Nucleus accumbens (tissue), 56 donors: ENCODE measurements around the gene VPS50.
"Not testable (repeated sequence)": the region's sequence is repeated elsewhere in the genome, so short reads cannot be mapped to it uniquely, and the experiment has no call there.

ENCODE experiments used
- DNase-seq, 56 donors: peaks; one replicate each; lab custom pipeline; 2025; lab: John Stamatoyannopoulos, UW

The VPS50 gene

DNA sequence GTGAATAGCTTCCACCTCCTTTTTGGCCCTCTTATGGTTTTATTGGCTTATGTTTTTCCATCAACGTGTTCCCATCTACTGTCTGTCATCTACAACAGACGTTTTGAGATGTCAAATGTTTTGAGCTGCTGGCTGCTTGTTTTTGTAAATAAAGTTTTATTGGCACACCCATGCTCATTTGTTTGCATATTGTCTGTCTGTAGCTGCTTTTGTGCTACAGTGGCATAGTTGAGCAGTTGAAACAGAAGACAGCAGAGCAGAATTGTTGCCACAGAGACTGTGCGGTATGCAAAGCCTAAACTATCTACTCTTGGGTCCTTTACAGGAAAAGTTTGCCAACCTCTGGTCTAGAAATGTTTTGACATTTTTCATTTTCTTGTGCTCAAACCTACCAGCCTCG, 88.7 kb downstream of the VPS50 start:
- no peak for DNase-seq

DNA sequence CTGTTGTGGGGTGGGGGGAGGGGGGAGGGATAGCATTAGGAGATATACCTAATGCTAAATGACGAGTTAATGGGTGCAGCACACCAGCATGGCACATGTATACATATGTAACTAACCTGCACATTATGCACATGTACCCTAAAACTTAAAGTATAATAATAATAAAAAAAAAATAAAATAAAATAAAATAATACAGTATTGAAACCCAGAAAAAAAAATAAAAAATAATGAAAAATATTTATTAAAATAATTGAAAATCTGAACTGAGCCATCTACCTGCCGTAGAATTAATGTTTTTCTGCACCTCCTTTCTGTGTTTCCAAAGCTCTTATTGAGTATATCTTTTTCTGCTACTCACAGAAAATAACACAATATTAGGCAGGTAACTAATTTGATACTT, 94.1 kb downstream of the VPS50 start:
- DNase-seq: not testable (repeated sequence)

DNA sequence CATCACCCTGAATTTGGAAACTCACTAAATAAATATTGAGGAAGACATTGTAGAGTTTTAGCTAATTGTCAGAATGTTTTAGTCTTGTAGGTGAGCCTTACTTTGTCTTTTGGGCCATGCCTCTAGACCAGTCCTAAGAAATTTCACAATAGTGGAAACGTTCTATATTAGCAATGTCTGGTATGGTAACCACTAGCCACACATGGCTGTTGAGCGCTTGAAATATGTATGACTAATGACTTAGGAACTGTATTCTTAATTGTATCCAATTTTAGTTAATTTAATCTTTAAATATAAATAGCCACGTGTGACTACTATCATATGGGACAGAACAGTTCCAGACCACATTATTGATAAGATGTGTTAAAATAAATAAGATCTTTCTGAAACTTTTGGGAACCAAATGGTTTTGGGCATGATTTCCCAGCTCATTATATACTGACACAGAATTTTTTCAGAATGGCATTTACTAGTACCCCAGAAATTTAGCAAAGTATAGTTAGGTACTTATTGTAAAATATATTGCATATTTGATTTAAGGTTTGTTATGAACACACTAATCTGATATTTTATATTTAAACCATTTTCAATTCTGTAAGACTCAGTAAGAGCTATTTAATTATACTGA, 95.0 kb downstream of the VPS50 start:
- DNase-seq: no peak

DNA sequence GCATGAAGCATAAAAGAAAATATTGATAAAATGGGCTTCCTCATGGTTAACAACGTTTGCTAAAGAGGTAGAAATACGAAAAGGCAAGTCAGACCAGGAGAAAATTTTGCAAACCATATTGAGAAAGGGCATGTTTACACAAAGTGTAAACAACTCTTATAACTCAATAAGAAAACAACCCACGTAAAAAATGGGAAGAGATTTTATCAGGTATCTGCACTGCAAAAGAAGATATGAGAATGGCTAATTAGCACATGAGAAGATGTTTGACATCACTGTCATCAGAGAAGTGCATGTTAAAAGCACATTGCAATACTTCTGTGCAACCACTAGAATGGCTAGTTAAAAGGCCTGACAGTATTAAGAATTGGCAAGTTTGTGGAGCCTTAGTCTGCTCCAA, 99.5 kb downstream of the VPS50 start:
- DNase-seq: no peak

DNA sequence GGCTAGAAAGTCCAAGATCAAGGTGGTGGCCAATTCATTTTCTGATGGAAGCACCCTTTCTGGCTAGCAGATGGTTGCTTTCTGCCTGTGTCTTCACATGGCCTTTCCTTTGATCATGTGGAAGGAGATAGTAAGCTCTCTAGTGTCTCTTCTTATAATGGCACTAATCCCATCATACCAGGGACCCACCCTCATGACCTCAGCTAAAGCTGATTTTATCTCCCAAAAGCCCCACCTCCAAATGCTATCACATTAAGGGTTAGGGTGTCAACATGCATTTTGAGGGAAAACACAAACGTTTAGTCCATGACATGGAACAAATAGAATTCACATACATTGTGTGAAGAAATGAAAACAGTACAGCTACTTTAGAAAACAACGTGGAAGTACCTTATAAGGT, 100.0 kb downstream of the VPS50 start:
- DNase-seq: no peak

DNA sequence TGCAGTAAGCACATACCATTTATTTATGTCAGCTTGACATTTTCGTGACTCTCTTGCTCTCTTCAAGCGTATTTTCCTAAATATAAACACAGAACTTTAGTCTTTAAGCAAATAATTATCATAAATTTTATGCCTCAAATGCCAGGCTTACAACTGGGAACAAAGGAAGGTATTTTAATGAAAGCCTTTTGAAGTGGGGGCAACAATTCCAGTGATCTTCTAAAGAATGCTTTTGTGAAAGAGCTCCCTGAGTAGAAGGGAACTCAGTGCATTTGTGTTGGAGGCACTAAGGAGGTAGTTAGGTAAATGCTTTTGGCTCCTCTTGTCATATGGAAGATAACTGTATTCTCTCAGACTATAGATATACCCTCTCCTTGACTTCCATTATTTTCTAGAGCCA, 104.9 kb downstream of the VPS50 start:
- no peak for DNase-seq

DNA sequence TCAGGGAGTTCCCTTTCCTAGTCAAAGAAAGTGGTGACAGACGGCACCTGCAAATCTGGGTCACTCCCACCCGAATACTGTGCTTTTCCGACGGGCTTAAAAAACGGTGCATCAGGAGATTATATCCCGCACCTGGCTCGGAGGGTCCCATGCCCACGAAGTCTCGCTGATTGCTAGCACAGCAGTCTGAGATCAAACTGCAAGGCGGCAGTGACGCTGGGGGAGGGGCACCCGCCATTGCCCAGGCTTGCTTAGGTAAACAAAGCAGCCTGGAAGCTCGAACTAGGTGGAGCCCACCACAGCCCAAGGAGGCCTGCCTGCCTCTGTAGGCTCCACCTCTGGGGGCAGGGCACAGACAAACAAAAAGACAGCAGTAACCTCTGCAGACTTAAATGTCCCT, 110.0 kb downstream of the VPS50 start:
- DNase-seq: not testable (repeated sequence)

DNA sequence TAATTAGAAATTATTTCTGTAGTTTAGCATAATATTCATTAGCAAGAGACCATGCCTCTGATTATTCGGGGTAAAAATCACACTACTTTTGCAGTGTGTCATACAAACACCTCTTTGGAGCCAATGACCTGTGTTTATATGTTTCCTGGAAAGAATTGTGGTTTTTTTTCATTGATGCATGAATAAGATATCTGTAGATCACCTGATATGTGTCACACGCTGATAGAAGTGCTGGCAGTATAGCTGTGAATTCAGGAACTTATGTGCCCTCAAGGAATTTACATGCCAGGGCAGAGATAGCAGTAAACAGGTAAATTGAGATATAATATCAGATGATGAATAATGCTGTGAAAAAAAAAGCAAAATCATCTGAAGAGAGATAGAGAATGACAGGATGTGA, 118.2 kb downstream of the VPS50 start:
- no peak for DNase-seq

DNA sequence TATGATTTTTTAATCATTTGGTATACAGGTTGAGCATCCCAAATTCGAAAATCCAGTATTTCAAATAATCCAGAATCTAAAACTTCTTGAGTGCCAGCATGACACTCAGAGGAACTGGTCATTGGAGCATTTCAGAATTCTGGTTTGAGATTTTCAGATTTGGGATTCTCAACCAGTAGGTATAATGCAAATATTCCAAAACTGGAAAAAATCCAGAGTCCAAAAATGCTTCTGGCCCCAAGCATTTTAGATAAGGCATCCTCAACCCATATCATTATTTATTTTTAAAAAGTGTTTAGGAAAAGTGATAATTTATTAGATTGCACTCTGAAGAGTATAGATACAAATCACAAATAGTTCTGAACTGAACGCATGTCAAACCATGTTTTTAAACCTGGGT, 120.7 kb downstream of the VPS50 start:
- no peak for DNase-seq

DNA sequence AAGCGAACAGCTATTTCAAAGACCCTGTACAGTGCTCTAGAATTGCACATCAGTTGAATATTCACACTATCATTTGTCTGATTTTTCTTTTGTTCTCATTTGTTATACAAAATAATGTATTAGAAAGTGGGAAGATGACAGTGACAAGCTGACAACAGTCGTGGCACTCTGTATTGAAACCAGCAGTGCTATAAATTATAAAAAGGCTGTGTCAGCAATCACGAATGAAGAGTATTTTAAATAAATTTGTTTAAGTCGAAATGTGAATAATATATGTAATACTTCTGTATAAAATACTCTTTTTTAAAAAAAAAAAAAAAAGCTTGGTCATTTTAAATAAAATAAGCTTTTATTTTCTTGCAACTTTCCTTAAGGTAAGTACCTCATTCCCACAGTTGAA, 122.6 kb downstream of the VPS50 start:
- DNase-seq: no peak

DNA sequence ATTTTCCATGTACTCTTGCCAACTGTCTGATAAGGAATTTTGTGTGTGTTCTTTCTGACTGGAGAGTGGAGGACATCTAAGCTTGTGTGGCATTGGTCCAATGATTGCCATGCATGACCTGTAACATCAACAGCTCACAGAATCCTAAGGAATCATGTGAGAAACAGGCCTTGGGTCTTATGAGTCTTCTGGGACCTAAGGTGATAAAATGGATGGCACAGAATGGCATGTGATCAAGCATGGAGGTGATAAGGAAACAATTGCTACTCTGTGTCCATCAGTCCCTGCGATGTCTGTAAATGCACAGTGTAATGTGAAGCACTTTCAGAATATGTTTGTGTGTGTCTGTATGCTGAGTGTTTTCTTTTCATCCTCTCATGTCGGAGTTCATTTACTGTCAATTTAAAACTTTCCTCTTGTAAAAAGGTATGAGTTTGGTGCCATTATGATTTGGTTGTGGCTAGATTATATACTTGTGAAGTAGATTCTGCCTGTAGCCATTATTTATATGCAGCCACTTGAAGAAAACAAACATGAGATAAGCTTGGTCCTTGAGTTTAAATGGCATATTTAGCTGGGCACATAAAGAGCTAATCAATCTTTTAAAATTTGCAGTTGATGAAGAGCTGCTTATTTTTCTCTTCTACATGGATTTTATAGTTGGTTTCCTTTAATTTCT, 127.5 kb downstream of the VPS50 start:
- DNase-seq: no peak

DNA sequence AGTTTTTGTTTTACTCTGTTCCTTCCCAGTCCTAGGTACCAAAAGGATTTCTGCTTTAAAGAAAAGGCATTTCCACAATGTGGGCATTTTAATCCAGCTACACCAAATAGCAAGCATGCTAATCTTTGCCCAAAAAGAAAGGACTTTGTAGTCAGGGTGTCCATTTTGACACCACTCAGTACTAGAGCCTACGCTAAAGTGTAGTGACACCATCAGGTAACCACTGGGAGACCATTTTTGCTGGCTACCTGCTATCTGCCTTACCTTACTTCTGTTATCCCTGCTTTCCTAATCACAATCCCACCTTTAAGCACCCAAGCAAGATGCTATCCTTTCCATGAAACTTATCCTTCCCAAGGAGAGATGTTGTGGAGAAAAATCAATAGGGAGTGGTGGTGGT, 129.7 kb downstream of the VPS50 start:
- no peak for DNase-seq

DNA sequence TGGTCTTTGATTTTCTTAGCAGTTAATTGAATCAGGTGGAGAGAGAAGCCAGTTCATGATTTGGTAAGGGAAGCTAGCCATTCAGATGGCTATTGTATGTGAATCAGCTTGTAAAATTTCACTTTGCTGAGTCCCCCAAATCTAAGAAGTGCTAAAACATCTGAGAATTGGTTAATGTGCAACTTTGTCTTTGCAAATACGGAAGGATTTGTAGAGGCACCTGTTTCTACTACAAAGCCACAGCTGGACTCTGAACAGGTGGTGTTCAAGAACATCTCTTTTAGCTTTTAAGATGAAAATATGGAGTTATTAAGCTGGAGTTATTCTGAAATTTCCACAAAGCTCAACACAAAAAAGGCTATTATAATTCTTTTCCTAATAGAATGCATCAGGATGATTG, 132.6 kb downstream of the VPS50 start:
- DNase-seq: no peak

DNA sequence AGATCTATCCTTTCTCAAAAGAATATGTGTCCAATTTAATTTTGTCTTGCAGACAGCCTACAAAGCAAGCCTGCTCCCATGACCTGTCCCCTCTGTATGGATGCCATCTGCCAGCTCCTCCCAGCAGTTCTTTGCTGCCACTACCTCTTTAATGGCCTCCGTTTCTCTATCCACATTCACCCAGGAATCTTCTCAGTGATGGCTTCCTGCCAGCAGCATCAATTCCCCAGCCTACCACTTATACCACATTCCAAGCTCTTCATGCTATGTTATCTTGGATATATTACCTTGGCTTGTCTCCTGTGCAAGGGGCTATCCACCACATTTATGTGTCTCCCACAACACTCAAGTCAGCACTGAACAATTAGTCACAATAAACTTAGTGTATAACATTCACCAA, 133.2 kb downstream of the VPS50 start:
- DNase-seq: no peak

DNA sequence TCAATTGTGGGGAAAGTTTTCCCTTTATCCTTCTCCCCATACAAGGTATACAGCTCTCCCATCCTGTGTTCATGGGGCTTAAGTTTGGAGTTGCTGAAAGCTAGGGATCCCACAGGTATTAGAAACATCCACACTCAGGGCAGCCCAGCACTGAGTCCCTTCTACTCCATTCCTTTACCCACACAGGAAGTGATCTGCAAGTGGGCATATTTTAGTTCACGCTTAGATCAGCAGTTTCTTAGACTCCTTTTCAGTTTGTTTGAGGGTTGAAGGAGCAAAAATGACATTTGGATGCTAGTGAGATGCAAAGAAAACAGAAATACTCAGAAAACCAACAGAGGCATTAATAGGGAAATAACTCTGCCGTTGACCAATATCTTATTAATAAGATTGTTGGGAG, 134.7 kb downstream of the VPS50 start:
- DNase-seq: no peak

DNA sequence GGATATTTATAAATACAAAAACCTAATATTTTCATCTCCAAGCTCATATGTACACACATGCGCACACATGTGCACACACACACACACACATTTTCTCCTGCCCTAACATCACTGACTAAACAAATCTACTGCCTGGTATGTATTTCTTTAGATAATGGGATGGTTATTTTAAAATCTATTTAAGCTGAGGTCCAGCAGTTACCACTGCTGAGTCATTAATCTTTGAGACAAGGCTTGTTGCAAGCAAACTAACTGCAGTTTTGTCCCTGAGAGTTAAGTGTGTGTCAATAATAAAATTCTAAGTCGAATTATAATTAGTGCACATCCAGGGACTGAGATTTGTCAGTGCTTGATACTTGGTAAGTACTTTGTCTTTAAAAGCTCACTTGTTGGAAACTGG, 135.1 kb downstream of the VPS50 start:
- DNase-seq: no peak

DNA sequence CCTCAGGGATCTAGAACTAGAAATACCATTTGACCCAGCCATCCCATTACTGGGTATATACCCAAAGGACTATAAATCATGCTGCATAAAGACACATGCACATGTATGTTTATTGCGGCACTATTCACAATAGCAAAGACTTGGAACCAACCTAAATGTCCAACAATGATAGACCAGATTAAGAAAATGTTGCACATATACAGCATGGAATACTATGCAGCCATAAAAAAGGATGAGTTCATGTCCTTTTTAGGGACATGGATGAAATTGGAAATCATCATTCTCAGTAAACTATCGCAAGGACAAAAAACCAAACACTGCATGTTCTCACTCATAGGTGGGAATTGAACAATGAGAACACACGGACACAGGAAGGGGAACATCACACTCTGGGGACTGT, 138.8 kb downstream of the VPS50 start:
- not testable (repeated sequence) for DNase-seq

DNA sequence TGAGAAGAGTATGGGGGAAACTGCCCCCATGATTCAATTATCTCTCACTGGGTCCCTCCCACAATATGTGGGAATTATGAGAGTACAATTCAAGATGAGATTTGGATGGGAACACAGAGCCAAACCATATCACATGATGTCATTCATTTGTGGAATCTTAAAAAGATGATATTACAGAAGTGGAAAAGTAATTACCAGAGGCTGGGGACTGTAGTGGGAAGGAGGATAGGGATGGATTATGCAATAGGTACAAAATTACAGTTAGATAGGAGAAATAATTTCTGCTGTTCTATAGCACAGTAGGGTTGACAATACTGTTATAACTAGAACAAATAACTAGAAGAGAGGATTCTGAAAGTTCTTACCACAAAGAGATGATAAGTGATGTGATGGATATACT, 141.4 kb downstream of the VPS50 start:
- DNase-seq: no peak

DNA sequence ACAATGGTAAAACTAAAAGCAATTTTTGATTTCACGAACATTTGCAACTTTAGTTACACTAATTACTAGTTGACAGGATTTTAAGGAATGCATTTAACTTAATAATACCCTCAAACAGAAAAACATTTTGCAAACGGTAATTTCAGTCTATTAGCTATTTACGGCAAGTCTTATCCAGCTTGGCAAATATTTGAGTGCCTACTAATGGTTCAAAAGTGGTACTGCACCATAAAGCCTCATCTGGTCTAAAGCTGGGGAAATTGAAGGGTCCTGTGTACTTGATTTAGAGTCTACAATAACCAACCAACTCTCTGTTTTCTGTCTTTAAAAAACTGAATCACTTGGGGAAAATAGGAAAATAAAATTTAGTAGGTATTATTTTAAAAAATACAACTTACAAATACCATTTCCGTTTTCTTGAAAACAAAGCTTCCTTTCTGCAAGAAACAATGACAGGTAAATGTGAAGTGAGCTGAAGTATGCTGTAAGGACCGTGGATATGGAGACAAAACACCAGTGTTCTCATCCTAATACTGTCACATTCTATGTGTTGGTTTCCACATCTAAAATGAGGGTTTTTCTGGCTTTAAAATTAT, 142.3 kb downstream of the VPS50 start:
- DNase-seq: no peak

DNA sequence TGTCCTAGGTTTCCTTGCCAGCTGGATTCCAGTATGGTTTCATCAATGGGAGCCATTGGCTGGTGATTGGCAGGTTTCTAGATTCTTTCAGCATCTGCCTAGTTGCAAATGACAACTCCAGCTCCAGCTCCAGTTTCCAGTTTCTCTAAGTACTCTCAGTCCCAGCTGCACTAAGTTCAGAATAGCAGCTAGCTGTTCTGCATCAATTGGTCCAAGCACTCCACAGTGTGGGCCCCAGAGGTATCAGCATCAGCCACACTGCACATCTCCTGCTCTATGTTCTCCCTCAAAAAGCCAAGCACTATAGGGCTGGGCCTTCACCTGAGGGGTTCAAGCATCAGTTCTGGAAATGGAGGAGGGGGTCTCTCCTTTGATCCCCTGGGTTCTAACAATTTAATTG, 143.4 kb downstream of the VPS50 start:
- no peak for DNase-seq

DNA sequence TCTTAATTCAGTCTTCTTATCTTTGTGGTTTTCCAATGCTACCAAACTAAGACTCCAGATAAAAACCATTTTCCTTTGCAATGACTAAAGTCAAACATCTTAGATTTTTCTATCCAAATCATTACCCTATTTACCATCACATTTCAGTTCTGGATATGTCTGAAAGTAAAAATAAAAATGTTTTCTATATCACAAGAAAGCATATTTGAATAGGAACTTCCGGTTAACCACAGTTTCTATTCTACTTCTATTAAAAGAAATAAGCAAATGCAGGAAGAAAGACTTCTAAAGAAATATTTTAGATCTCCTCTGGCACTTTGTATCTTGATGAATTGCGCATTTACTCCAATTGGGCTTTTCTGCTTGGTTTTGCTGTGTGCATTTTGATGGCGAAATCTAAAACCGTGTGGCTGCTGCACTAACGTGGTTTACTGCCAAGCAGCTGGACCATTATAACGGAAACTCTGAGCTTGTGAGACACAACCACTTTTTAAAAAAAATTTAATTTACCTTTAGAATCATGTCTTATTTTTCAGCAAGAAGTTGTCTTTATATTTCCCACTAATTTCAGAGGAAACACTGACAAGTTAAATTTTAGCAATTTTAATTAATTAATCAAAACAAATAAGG, 146.1 kb downstream of the VPS50 start:
- no peak for DNase-seq

DNA sequence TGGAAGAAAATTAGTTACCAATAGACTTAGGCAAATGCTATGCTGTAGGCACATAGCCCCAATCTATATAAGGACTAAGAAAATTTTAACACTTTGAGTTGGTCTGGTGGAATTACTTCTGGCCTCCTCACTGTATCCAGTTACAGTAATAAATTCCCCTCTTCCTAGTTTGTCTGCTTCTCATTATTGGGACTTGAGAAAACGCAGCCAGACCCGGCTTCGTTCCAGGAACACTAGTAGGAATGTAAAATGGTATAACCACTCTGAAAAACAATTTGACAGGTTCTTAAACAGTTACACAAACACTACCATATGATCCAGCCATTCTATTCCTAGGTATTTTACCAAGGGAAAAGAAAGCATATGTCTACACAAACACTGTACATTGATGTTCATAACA, 150.2 kb downstream of the VPS50 start:
- no peak for DNase-seq
